Activated B cell treated with CpG ODN at 0.5 μM for 24 hours (primary cell): ENCODE data around the gene GLB1L. TPM values are rescaled to one million over a fixed set of nuclear protein-coding genes. Genes with fewer than 3 reads are reported as not detected.
A peak's percentile ranks its signal among the peaks of the same experiment; 100 is the strongest.

Source experiments
- ATAC-seq: fragments of 200-7000 bp; cut with Tn5 transposase; one replicate; pipeline ENCODE4 v1.10.0; 2021; ENCODE audit warnings: low read depth, mild to moderate bottlenecking, moderate library complexity
- CTCF ChIA-PET: fragments of 350-600 bp; sonication (Branson Sonifier 250); formaldehyde crosslinking; loops from one replicate; lab custom pipeline; 2021; ENCODE audit warnings: antibody characterized with exemption; lab: Charles Lee
- POLR2A ChIA-PET: fragments of 350-600 bp; sonication (Branson Sonifier 250); formaldehyde crosslinking; loops from one replicate; lab custom pipeline; 2021; ENCODE audit warnings: antibody characterized with exemption; lab: Charles Lee
- DNase-seq: peaks from one replicate; pipeline ENCODE4 v3.0.0; 2022
- H3K27ac Mint-ChIP-seq: one replicate; pipeline ENCODE4 v1.8.0; 2020; ENCODE audit warnings: mixed read lengths
- H3K27me3 Mint-ChIP-seq: one replicate; pipeline ENCODE4 v1.8.0; 2021; ENCODE audit warnings: mixed read lengths
- H3K36me3 Mint-ChIP-seq: one replicate; pipeline ENCODE4 v1.8.0; 2021; ENCODE audit warnings: low read depth, mixed read lengths
- H3K4me1 Mint-ChIP-seq: one replicate; pipeline ENCODE4 v1.8.0; 2021; ENCODE audit warnings: mixed read lengths
- H3K4me3 Mint-ChIP-seq: one replicate; pipeline ENCODE4 v1.8.0; 2020; ENCODE audit warnings: mild to moderate bottlenecking, mixed read lengths
- H3K9me3 Mint-ChIP-seq: one replicate; pipeline ENCODE4 v1.8.0; 2020; ENCODE audit warnings: mixed read lengths
- CTCF ChIP-seq: fragments of 200-600 bp; IDR thresholded peaks from one replicate; pipeline ENCODE4 v1.8.0; 2022; ENCODE audit warnings: antibody characterized with exemption, mild to moderate bottlenecking
- intact Hi-C: fragments of 100-400 bp; cut with micrococcal nuclease; formaldehyde crosslinking; loops from one replicate; pipeline ENCODE4 v1.15.1; 2024
- total RNA-seq: library from RNA; stranded (reverse); gene quantifications from 2 replicates; pipeline ENCODE4 v1.2.3, GENCODE V29; 2022

The GLB1L gene
- total RNA-seq, 1 donor from 2014 or later: 4.5 TPM

- TF ChIP-seq CTCF: no peak
- Mint-ChIP-seq H3K4me1 (peaks cover 14% of the 10 kb centered on the region), H3K36me3 (peaks cover 57% of the 10 kb centered on the region), H3K27me3 (no peaks in the 10 kb centered on the region), H3K9me3 (no peaks in the 10 kb centered on the region), H3K4me3 (no peak overlapping the region), H3K27ac (peak overlapping the region; percentile 14)
- ATAC-seq (no peak), DNase-seq (no peak)
- ChIA-PET POLR2A (interaction anchor here (3.0 kb wide), 1 partner anchor 10 kb away, joined by 12 read pairs; no protein-coding TSS in a partner anchor), CTCF (interaction anchor here (11.9 kb wide), 1 partner anchor 8 kb away, joined by 155 read pairs; no protein-coding TSS in a partner anchor)
- intact Hi-C loops: no loop called here
These were observed 40.1 kb upstream of the GLB1L start for GRCh38 chr2:219285373-219285735.

- H3K4me1 Mint-ChIP-seq: peaks cover 20% of the 10 kb centered on the region
- no peak for ATAC-seq
- CTCF ChIA-PET: interaction anchor here (11.9 kb wide), 1 partner anchor 9 kb away, joined by 155 read pairs; no protein-coding TSS in a partner anchor
- H3K27me3 Mint-ChIP-seq: no peaks in the 10 kb centered on the region
- no peak overlapping the region for H3K27ac Mint-ChIP-seq
- no peak for DNase-seq
- H3K36me3 Mint-ChIP-seq: peaks cover 58% of the 10 kb centered on the region
- intact Hi-C loops: no loop called here
- no peak for TF ChIP-seq CTCF
- H3K4me3 Mint-ChIP-seq: no peak overlapping the region
- POLR2A ChIA-PET: interaction anchor here (3.0 kb wide), 1 partner anchor 10 kb away, joined by 12 read pairs; no protein-coding TSS in a partner anchor
- no peaks in the 10 kb centered on the region for H3K9me3 Mint-ChIP-seq
These were observed 39.5 kb upstream of the GLB1L start for GRCh38 chr2:219284501-219285372.

GRCh38 chr2:219282943-219283581, 37.8 kb upstream of the GLB1L start:
- ChIA-PET CTCF (interaction anchor here (11.9 kb wide), 1 partner anchor 11 kb away, joined by 155 read pairs; no protein-coding TSS in a partner anchor), POLR2A (interaction anchor here (0.8 to 8.0 kb wide), 3 partner anchors 13 to 38 kb away, joined by 3 to 260 read pairs (median 138); partner anchors contain the start of genes GLB1L, STK16, TUBA4A and TUBA4B)
- intact Hi-C loops: no loop called here
- no peak for TF ChIP-seq CTCF
- Mint-ChIP-seq H3K27ac (no peak overlapping the region), H3K4me1 (peaks cover 31% of the 10 kb centered on the region), H3K4me3 (no peak overlapping the region), H3K36me3 (peaks cover 60% of the 10 kb centered on the region), H3K9me3 (no peaks in the 10 kb centered on the region), H3K27me3 (no peaks in the 10 kb centered on the region)
- ATAC-seq: no peak
- DNase-seq: no peak

GRCh38 chr2:219282375-219282774, 37.1 kb upstream of the GLB1L start:
- Mint-ChIP-seq H3K27me3 (no peaks in the 10 kb centered on the region), H3K36me3 (peaks cover 62% of the 10 kb centered on the region), H3K9me3 (no peaks in the 10 kb centered on the region), H3K27ac (no peak overlapping the region), H3K4me1 (peaks cover 38% of the 10 kb centered on the region), H3K4me3 (no peak overlapping the region)
- ChIA-PET POLR2A (interaction anchor here (1.1 to 8.0 kb wide), 3 partner anchors 14 to 38 kb away, joined by 4 to 260 read pairs (median 138); partner anchors contain the start of genes GLB1L, STK16, TUBA4A and TUBA4B), CTCF (interaction anchor here (11.9 kb wide), 1 partner anchor 11 kb away, joined by 155 read pairs; no protein-coding TSS in a partner anchor)
- no peak for DNase-seq
- TF ChIP-seq CTCF: no peak
- intact Hi-C loops: no loop called here
- no peak for ATAC-seq
